Measurements from ENCODE around the gene KCNJ11.

The KCNJ11 gene

GRCh38 chr11:17403980-17404759 is 15.7 kb upstream of the KCNJ11 start:
- TF ChIP-seq CTCF (IDR thresholded peaks at IDR 0.05; ENCODE audit: insufficient read depth, missing control alignments), result no peak
- no peak for FAIRE-seq
- no peak for DNase-seq (ENCODE audit: insufficient read length, low spot score)

- no peak for FAIRE-seq
- DNase-seq (ENCODE audit: insufficient read length, low spot score), result no peak
- TF ChIP-seq CTCF (IDR thresholded peaks at IDR 0.05; ENCODE audit: insufficient read depth, missing control alignments), result no peak
Measured at GRCh38 chr11:17402486-17402885, 14.0 kb upstream of the KCNJ11 start.

- DNase-seq (ENCODE audit: insufficient read length, low spot score) (no peak), FAIRE-seq (no peak)
- no peak for TF ChIP-seq CTCF (IDR thresholded peaks at IDR 0.05; ENCODE audit: insufficient read depth, missing control alignments)
Measured at GRCh38 chr11:17401841-17402240, 13.4 kb upstream of the KCNJ11 start.

GRCh38 chr11:17401316-17401715 is 12.9 kb upstream of the KCNJ11 start:
- TF ChIP-seq CTCF (IDR thresholded peaks at IDR 0.05; ENCODE audit: insufficient read depth, missing control alignments), result no peak
- DNase-seq (ENCODE audit: insufficient read length, low spot score) (no peak), FAIRE-seq (no peak)

- TF ChIP-seq CTCF (IDR thresholded peaks at IDR 0.05; ENCODE audit: insufficient read depth, missing control alignments), result no peak
- DNase-seq (ENCODE audit: insufficient read length, low spot score), result no peak
- no peak for FAIRE-seq
Measured at GRCh38 chr11:17400048-17400775, 11.8 kb upstream of the KCNJ11 start.

GRCh38 chr11:17399236-17399635 is 10.8 kb upstream of the KCNJ11 start:
- no peak for FAIRE-seq
- no peak for DNase-seq (ENCODE audit: insufficient read length, low spot score)
- TF ChIP-seq CTCF (IDR thresholded peaks at IDR 0.05; ENCODE audit: insufficient read depth, missing control alignments), result no peak
